CD4-positive, alpha-beta T cell treated with Interleukin-4 for 1 hour (primary cell): Measurements from ENCODE around the gene DDX4.
"Not testable (repeated sequence)": the region's sequence is repeated elsewhere in the genome, so short reads cannot be mapped to it uniquely, and the experiment has no call there.

ENCODE experiments used
- DNase-seq, 2 donors: peaks; one replicate each; pipeline ENCODE4 v3.0.0-alpha.2; 2020 to 2022

Gene DDX4

DNA sequence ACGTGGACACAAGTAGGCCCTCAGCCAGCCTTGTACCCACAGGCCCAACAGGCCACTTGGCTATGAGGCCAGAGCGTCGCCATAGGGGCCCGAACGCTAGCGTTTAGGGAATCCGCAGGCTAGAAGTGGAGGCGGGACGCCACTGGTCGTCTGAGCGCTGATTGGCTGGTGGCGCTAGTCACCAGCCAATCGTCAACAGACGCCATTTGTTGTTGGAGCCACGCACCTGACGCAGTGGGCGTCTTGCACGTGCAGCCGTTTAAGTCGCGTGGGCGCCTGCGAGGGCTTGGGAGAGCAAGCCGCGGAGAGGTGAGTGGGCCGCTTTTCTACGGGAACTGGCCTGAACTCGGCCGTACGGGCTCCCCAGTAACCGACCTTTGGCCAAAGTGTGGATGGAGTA lies at the start of gene DDX4:
DDX4 (plus strand) TSS at position 269 of the 400 bp plus-strand sequence. CDS start 903 bp downstream, outside the sequence.
- no peak for DNase-seq

DNA sequence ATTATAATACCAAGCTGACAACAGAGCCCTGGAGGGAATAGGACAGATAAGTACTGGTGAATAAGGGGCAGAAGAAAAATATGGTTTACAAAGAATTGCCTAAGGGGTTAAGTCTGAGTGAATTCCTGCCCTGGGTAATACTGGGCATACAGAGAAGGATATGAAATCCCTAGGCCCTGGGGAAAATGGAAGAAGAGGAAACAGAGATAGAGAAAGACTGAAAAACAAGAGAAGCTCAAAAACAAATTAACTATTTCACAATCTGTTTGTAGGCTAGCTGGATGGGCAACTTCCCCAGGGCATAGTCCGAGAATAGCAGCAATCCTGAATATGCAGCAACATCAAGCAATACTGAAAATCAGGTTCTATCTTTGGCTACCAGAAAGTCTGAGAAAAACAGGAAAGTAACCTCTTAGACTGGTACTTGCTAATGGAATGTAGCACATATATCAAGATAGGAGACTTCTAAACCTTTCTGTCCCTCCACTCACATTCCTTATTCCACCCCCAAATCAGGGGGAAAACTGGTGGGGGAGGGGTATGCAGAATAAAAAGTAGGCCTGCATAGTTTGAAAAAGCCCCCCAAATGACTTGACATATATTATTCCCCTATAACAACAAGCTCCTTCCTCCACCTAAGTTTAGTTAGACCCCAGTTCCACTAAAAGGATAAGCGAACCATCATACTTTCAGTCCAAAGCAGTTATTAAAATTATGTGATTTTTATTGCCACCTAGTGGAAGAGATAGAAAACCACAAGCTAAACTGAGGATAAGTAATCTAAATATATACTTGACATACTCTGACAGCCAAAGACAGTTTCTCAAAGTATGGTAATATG lies 46.4 kb upstream of the DDX4 start:
- DNase-seq, result peak in 1 of 2 donors; percentile 58

DNA sequence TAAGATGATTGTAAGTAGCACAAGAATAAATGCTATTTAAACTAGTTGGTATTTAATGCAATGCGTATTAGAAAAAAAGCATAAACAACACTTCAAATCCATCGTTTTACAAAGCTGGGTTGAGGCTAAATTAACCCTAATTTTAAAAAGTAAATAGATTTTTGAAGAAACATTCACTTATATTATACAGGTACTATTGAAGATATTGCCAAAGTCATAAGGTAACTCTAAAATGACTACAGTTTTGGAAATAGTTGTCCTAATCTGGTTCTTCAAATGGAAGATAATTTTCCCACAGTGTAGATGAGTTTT lies 45.8 kb upstream of the DDX4 start:
- DNase-seq, result no peak

DNA sequence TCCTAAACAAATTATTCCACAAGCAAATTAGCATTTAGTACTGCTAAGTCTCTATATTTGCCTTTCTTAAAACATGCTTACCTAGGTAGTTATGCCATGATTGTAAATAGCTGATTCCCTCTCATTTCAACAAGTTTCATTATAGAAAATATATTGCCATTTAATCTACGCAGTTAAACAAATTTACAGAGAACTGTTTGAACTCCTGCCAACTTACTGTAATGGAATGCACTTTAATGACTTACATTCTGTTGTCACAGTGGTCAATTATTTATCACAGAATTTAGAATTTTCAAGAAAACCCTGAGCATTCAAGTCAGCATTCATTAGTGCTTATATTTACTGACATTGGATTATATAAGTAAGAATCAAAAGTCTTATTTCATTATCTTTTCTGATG lies 45.4 kb upstream of the DDX4 start:
- no peak for DNase-seq

DNA sequence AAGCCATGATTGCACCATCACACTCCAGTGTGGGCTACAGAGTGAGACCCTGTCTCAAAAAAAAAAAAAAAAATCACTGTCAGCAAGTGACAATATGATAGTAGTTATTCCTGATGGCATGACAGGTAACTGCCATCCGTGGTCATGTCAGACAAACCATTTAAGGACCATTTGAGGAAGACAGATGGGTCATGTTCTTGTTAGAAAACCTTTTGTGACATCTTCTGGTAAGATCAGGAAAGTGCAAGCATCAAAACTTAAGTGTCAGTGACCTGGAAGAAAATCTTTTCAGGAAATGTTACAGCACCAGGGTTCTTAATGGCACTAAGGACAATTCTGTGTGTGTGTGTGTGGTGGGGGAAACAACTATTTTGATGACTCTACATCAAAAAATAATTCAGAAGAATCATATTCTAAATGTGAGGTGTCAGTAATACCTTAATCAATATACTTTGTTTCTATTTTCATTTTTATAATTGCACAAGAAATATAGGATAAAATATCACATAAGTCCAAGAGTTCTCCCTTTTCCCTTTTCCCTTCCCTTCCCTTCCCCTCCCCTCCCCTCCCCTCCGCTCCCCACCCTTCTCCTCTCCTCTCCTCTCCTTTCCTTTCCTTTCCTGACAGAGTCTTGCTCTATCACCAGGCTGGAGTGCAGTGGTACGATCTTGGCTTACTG lies 43.6 kb upstream of the DDX4 start:
- DNase-seq, result peak in 1 of 2 donors; percentile 9

DNA sequence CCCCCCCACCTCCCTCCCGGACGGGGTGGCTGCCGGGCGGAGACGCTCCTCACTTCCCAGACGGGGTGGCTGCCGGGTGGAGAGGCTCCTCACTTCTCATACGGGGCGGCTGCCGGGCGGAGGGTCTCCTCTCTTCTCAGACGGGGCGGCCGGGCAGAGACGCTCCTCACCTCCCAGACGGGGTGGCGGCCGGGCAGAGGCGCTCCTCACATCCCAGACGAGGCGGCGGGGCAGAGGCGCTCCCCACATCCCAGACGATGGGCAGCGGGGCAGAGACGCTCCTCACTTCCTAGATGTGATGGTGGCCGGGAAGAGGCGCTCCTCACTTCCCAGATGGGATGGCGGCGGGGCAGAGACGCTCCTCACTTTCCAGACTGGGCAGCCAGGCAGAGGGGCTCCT lies 41.2 kb upstream of the DDX4 start:
- DNase-seq, result not testable (repeated sequence)

DNA sequence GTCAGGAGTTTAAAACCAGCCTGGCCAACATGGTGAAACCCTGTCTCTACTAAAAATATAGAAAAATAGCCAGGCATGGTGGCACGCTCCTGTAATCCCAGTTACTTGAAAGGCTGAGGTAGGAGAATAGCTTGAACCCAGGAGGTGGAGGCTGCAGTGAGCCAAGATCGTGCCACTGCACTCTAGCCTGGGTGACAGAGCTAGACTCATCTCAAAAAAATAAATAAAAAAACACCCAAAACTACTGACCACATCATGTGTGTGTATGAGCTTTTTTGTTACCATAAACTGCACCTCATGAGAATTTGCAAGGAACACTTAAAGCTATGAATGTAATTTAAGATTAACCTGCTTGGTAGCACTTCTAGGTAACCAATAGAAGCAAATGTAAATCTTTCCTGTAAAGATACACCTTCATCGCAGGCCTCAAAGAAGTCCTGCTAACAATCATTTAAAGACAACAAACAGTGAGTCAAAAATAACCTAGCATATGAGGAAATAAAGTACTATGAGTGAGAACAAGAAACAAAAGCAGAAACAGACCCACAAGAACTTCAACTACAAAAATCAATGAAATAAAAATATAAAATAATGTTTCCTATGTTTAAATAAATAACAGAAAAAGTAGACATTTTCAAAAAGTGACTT lies 38.7 kb upstream of the DDX4 start:
- no peak for DNase-seq

DNA sequence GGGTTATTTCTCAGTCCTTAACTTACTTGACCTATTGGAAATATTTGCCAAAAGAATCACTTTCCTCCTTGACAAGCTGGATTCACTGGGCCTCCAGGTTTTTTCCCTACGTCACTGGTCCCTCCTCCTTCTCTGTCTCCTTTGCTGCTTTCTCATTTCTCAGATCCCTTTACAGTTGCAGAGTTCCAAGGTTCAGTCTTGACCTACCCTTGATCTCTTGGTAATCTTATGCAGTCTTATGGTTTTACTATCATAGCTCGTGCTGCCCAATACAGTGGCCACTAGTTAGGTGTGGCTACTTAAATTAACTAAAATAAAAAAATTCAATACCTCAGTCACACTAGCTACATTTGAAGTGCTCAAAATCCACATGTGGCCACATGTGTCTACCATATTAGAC lies 37.1 kb upstream of the DDX4 start:
- DNase-seq, result no peak

DNA sequence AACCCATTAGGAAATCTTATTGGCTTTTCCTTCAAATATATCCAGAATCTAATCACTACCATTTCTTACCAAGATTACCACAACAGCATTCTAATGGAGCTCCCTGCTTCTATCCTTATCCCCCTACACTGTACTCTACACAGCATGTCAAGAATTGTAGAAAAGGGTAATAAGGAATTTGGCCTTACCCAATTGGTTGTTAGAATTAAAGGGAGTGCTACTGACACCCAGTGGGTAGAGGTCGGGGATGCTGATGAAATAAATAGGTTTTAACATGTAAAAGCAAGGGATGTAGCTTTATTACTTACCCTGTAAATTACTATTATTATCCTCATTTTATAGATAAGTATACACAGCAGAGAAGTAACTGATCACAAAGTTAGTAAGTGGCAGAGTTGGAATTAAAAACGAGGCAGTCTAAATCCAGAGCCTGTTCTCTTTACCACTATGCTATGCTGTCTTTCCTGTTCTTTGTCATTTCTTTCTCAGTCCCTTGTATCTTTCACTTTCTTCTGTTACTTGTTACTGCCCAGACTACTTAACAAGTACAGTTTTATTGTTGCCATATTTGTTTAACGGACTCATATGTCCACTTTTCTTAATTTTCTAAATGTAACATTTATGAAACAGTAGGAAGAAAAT lies 36.3 kb upstream of the DDX4 start:
- DNase-seq, result no peak

DNA sequence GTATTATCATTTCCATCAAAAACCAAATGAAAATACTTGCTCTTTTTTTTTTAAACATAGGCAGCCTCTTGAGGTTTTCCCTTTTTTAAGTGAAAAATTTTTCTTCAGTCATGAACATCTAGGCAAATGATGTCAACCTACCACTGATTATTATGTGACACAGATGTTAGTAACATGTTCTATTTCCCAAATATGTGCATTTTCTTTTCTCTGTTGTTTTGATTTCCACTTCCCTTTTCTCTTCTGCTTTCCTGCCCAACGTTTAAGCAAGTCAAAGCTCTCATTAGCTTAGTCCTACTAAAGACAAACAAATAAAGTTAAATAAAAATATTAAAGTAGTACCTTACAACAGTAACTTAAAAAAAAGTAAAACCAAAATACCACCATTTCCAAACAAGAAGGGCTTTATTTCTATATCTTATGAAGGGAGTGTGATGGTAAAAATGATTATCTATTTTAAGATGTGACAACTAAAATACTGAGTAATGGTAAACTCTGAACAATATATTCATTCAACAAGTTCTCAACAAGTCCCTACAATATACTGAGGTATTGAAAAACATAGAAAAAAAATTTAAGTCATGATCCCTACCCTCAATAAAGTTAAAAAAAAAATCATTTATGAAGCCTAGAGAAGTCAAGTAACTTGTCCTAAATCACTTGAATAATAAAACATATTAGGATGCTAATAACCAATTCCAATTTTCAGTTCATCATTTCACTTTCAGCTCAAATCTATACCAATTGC lies 35.1 kb upstream of the DDX4 start:
- no peak for DNase-seq

DNA sequence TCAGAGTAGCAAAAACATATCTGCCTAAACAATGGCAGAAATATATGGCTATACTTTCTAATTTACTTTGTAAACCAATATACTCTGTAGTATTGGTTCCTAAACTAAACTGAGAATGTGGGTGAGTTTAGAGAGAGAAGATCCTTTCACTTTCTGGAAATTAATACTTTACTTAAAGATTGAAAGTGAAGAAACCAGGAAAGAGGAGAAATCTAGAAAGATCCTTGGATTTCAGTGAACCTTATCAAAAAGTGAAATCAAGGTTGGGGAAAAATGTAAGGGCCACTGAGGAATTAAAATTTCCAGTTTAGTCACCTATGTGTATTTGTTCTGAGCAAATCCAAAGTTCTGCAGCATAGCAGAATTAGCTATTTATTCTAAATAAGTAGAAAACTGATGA lies 31.6 kb upstream of the DDX4 start:
- DNase-seq, result no peak

DNA sequence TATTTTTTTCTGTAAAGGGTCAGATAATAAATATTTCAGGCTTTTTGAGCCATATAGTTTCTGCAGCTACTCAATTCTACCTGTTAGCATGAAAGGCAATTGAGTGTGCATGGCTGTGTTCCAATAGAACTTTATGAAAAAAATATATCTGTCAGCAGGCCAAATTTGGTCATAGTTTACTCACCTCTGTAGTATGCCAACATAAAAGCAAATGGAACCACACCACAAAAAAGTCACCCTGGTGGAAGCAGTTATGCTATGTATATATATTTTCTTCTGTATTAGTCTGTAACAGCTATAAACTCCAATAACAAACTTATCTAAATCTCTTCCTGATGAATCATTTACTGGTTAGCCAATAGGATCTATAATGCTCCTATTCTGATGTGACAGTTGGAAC lies 29.1 kb upstream of the DDX4 start:
- DNase-seq, result no peak

DNA sequence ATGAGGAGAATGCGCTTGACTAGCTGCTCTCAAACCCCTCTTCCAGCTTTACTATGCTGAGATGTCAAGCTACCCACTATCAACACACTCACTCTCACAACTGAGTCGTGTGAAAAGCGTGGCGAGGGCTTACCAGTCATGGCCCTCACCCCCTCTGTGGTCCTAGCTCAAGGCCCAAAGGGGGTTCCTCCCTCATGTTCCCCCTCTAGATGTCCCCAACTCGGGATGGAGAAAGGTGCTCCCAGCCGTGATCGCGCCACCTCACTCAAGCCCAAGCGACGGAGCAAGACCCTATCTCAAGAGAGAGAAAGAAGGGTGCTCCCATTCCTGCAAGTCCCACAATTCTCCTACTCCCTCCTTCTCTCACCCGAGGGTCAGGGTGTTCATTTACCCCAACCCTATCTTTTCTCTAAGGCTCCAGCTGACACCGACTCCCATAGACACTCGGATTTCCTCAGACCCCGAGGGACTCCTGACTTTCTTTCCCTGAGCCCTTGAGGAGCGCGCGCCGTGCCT lies 26.3 kb upstream of the DDX4 start:
- peak in 1 of 2 donors; percentile 1 for DNase-seq

DNA sequence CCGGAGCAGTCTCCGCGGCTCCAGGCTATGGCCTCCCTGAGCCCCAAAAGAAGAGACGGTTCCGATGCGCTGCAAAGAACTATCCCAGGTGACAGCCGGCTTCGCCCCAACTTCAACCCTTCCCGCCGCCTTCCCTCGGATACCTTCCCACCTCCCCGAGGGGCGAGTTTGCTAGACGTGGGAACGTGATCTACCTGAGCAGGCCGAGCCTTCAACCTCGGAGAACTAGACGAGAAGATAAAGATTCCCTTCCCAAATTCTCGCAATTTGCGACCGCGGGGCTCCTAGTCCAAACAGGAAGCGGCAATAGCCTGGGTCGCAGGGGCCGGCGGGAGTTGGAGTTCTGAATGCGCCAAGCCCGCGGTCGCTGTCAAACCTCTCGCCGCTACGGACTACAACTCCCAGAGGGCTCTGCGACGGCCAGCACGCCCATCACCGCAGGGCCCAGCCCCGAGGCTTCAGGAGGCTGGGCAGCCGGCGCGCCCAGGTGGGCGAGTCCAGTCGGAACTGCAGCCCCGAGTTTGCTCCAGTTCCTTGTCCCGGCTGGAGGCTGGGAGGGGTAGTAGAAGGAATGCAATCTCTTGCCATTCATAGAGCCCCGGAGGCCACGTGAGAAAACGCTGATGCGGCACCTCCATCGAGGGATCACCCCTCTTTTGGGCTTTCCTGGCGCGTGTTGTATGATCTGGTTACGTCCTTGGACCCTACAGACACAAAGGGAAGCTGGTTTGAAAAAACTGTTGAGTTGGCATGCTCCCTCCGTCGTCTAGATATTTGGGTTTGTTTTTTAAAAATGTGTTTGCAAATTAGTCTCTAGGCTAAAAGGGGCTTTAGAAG lies 25.6 kb upstream of the DDX4 start, which contains the start of gene SLC38A9:
SLC38A9 (minus strand) TSS at position 302 of the 837 bp plus-strand sequence. CDS start 14,366 bp downstream, outside the sequence.
- peak; percentile 91 for DNase-seq

DNA sequence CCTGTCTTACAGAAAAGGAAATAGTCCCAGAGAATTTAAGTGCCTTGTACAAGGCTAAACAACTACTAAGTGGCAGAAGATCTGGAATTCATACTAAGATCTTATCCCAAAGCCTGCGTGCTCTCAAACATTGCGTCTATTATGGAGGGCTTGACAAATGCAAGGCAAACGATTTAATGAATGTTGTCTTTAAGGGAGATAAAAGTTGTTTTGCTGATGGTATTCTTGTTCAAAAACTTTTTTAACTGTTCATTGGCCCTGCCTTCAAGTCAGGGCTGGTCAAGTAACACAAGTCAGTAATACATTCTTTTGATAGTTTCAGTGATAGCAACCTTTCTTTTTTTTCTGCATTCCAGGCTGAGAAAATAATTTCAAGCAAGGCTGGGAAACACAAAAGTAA lies 24.0 kb upstream of the DDX4 start:
- no peak for DNase-seq

DNA sequence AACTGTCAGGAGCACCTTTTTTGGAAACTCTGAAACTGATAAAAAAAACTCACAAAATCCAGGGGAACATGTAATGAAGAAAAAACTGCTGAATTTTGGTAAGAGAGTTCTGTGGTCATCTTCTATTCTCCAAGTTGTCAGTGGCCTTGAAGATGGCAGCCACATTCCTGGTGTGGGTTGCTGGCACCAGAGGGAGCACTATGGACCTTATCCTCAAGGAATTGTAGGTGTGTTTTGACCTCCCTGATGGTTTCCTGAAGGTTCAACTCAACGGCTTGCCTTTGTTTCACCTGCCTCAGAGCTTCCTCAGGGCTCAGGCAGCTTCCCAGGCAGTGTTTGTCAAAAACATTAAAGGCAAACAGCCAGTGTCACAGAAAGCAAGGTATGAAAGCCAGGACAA lies 23.5 kb upstream of the DDX4 start:
- DNase-seq, result no peak

DNA sequence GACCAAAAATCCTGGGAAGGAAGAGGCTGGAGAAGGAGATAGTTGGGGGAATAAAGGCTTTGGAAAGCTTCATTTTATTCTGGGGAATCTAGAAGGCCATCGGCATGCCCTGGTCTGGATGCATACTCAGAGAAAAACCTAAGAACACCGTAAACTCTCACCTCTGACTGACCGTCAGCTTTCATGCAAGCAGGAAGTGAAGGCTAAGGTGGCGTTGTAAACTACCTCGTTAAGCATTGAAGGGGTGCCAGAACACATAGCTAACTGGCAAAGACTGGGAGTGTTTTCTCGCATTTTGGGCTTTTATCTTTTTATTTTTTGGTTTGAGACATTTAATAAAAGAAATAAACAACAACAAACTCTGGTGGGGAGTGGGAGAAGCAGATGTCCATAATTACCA lies 23.1 kb upstream of the DDX4 start:
- DNase-seq, result no peak

DNA sequence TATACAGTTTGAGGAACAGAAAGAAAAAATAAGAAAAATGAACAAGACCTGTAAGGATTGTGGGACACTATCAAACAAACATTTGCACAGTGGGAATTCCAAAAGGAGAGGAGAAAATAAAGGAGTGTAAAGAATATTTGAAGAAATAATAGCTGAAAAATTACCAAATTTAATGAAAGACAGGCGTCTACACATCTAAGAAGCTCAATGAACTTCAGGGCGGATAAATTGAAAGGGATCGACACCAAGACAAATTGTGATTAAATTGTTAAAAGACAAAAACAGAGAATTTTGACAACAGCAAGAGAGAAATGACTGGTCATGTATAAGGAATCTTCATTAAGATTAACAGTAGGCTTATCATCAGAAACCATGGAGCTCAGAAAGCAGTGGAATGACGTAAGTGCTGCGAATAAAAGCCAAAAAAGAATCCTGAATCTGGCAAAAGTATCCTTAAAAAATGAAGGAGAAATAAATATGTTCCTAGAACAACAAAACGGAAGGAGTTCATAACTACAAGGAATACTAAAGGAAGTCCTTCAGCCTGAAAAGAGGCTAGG lies 22.3 kb upstream of the DDX4 start:
- DNase-seq, result no peak

DNA sequence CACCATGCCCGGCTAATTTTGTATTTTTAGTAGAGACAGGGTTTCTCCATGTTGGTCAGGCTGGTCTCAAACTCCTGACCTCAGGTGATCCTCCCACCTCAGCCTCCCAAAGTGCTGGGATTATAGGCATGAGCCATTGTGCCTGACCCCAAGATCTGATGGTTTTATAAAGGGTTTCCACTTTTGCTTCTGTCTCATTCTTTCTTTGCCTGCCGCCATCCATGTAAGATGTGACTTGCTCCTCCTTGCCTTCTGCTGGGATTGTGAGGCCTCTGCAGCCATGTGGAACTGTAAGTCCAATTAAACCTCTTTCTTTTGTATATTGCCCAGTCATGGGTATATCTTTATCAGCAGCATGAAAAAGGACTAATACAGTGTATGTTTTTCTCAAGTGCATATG lies 18.8 kb upstream of the DDX4 start:
- DNase-seq, result not testable (repeated sequence)

DNA sequence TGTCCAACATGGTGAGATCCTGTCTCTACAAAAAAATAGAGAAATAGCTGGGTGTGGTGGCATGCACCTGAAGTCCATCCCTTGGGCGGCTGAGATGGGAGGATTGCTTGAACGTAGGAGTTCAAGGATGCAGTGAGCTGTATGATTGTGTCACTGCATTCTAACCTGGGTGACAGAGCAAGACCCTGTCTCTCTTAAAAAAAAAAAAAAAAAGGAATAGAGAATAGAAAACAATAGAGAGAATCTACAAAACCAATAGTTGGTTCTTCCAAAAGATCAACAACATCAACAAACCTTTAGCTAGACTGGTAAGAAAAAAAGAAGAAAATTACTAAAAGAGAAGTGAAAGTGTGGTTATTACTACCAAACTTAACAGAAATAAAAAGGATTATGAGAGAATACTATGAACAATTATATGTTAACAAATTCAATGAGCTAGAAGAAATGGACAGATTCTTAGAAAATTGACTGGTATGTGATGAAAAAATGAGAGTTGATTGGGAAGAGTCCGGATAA lies 17.6 kb upstream of the DDX4 start:
- no peak for DNase-seq

DNA sequence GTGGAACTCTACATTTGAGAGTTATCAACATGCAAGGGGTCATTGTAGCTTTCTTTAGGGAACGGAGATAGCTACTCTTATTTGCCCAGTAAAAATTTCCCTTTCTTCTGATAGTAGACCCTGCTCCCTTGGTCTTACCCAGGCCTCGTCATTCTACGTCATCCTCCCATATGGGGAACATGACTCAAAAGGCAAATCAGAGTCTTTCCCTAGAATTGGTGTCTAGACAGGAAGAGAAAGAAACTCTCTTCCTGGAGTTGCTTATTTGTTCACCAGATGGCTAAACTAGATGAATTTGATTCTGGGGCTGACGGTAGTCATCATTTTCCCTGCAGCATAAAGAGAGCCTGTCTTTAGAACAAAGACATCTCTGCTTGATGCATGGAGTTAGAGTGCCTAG lies 13.6 kb upstream of the DDX4 start:
- no peak for DNase-seq
